Effector memory CD4-positive, alpha-beta T cell (primary cell): ENCODE data around the gene DYSF.
"Not testable (repeated sequence)": the region's sequence is repeated elsewhere in the genome, so short reads cannot be mapped to it uniquely, and the experiment has no call there.

Experiments used
- DNase-seq, 3 donors: peaks; one replicate each; pipeline ENCODE4 v3.0.0-alpha.2; 2020
- H3K27ac ChIP-seq: 2 replicates; pipeline ENCODE4 v1.7.0; 2013; ENCODE audit warnings: mild to moderate bottlenecking, low read length, moderate library complexity; ENCODE audit not compliant: insufficient read depth, poor library complexity, severe bottlenecking
- H3K27me3 ChIP-seq: replicated peaks from 2 replicates; pipeline ENCODE4 v1.7.0; 2013; ENCODE audit warnings: mild to moderate bottlenecking, low read length; ENCODE audit not compliant: insufficient read depth, control insufficient read depth, poor library complexity, severe bottlenecking
- H3K36me3 ChIP-seq: 2 replicates; pipeline ENCODE4 v1.7.0; 2013; ENCODE audit warnings: mild to moderate bottlenecking, low read length, moderate library complexity; ENCODE audit not compliant: control insufficient read depth, insufficient read depth
- H3K4me1 ChIP-seq: 2 replicates; pipeline ENCODE4 v1.7.0; 2013; ENCODE audit warnings: low read length, mild to moderate bottlenecking; ENCODE audit not compliant: control insufficient read depth, insufficient read depth, poor library complexity, severe bottlenecking
- H3K4me3 ChIP-seq: 2 replicates; pipeline ENCODE4 v1.7.0; 2013; ENCODE audit warnings: low read length, low read depth, mild to moderate bottlenecking; ENCODE audit not compliant: insufficient read depth, poor library complexity, severe bottlenecking
- H3K9me3 ChIP-seq: 2 replicates; pipeline ENCODE4 v1.7.0; 2013; ENCODE audit warnings: mild to moderate bottlenecking, low read length, moderate library complexity; ENCODE audit not compliant: control insufficient read depth
- total RNA-seq, 3 donors: gene quantifications; one replicate each; lab custom pipeline; 2026; lab: John Stamatoyannopoulos, UW

The DYSF gene
- 0.17 to 5.4 (median 0.26) reads per million in 3 donors for total RNA-seq

- Histone ChIP-seq H3K36me3 (no peaks in the 10 kb centered on the region), H3K9me3 (no peaks in the 10 kb centered on the region), H3K4me3 (peak within 1 kb of the TSS; percentile 48), H3K4me1 (peaks cover 10% of the 10 kb centered on the region), H3K27me3 (peaks cover 11% of the 10 kb centered on the region), H3K27ac (no peak within 1 kb of the TSS)
- no peak for DNase-seq
Measured at GRCh38 chr2:71453404-71454220, at the start of gene DYSF. Gene DYSF, plus strand, starts transcription at chr2:71453561.

- H3K27me3 ChIP-seq = no peaks in the 10 kb centered on the region
- peaks cover 31% of the 10 kb centered on the region for H3K36me3 ChIP-seq
- no peaks in the 10 kb centered on the region for H3K4me1 ChIP-seq
- H3K27ac ChIP-seq = no peak overlapping the region
- no peaks in the 10 kb centered on the region for H3K9me3 ChIP-seq
- DNase-seq = no peak
- no peak overlapping the region for H3K4me3 ChIP-seq
Measured at GRCh38 chr2:71409611-71410010, 43.8 kb upstream of the DYSF start.

GRCh38 chr2:71410696-71411095 lies 42.7 kb upstream of the DYSF start:
- Histone ChIP-seq H3K27me3 (no peaks in the 10 kb centered on the region), H3K27ac (no peak overlapping the region), H3K4me3 (no peak overlapping the region), H3K4me1 (no peaks in the 10 kb centered on the region), H3K36me3 (peaks cover 22% of the 10 kb centered on the region), H3K9me3 (no peaks in the 10 kb centered on the region)
- no peak for DNase-seq

GRCh38 chr2:71416866-71417265 lies 36.5 kb upstream of the DYSF start:
- not testable (repeated sequence) for H3K27me3 ChIP-seq, H3K4me3 ChIP-seq, H3K9me3 ChIP-seq, H3K4me1 ChIP-seq, H3K36me3 ChIP-seq
- H3K27ac ChIP-seq = peak overlapping the region; percentile 54
- peak in 2 of 3 donors; percentile 1 to 9 for DNase-seq

- DNase-seq = no peak
- peak overlapping the region; percentile 54 for H3K27ac ChIP-seq
- no peaks in the 10 kb centered on the region for H3K27me3 ChIP-seq
- H3K36me3 ChIP-seq = peaks cover 3% of the 10 kb centered on the region
- H3K4me3 ChIP-seq = peak overlapping the region; percentile 5
- no peaks in the 10 kb centered on the region for H3K9me3 ChIP-seq
- H3K4me1 ChIP-seq = no peaks in the 10 kb centered on the region
Measured at GRCh38 chr2:71417300-71418202, 35.8 kb upstream of the DYSF start.

GRCh38 chr2:71419145-71419544 lies 34.2 kb upstream of the DYSF start:
- Histone ChIP-seq H3K4me1 (no peaks in the 10 kb centered on the region), H3K4me3 (no peak overlapping the region), H3K27ac (no peak overlapping the region), H3K36me3 (peaks cover 17% of the 10 kb centered on the region), H3K27me3 (no peaks in the 10 kb centered on the region), H3K9me3 (no peaks in the 10 kb centered on the region)
- no peak for DNase-seq

GRCh38 chr2:71419976-71420375 lies 33.4 kb upstream of the DYSF start:
- H3K4me1 ChIP-seq = no peaks in the 10 kb centered on the region
- H3K36me3 ChIP-seq = peaks cover 22% of the 10 kb centered on the region
- H3K4me3 ChIP-seq = no peak overlapping the region
- DNase-seq = no peak
- no peaks in the 10 kb centered on the region for H3K27me3 ChIP-seq
- H3K27ac ChIP-seq = no peak overlapping the region
- H3K9me3 ChIP-seq = no peaks in the 10 kb centered on the region

- Histone ChIP-seq H3K4me3 (no peak overlapping the region), H3K9me3 (no peaks in the 10 kb centered on the region), H3K36me3 (peaks cover 41% of the 10 kb centered on the region), H3K4me1 (no peaks in the 10 kb centered on the region), H3K27me3 (no peaks in the 10 kb centered on the region), H3K27ac (no peak overlapping the region)
- no peak for DNase-seq
Measured at GRCh38 chr2:71422786-71423185, 30.6 kb upstream of the DYSF start.

- DNase-seq = no peak
- Histone ChIP-seq H3K27ac (no peak overlapping the region), H3K36me3 (peaks cover 51% of the 10 kb centered on the region), H3K9me3 (no peaks in the 10 kb centered on the region), H3K4me3 (no peak overlapping the region), H3K4me1 (no peaks in the 10 kb centered on the region), H3K27me3 (no peaks in the 10 kb centered on the region)
Measured at GRCh38 chr2:71423817-71424420, 29.4 kb upstream of the DYSF start.
